Liver (tissue), 9 donors: ENCODE measurements around the gene CORO2B. TPM values are rescaled to one million over a fixed set of nuclear protein-coding genes. Genes with fewer than 3 reads are reported as not detected.
"Not testable (repeated sequence)": the region's sequence is repeated elsewhere in the genome, so short reads cannot be mapped to it uniquely, and the experiment has no call there.

Source experiments
- DNase-seq: peaks from one replicate; pipeline ENCODE4 v3.0.0-alpha.2; 2017; ENCODE audit warnings: low spot score
- H3K27ac ChIP-seq, 2 donors: one replicate each; pipeline ENCODE4 v1.7.0; 2013; ENCODE audit warnings: inconsistent platforms in 2 of 2, low read length in 2 of 2, control low read depth in 1 of 2, low read depth in 1 of 2, mild to moderate bottlenecking in 1 of 2
- H3K27me3 ChIP-seq, 4 donors: one replicate each; pipeline versions ENCODE4 v1.6.1 to v1.7.0; 2013; ENCODE audit warnings: low read length in 3 of 4, inconsistent platforms in 1 of 4, mild to moderate bottlenecking in 1 of 4, moderate library complexity in 1 of 4; ENCODE audit not compliant: control insufficient read depth in 4 of 4, insufficient read depth in 4 of 4
- H3K36me3 ChIP-seq, 4 donors: one replicate each; pipeline versions ENCODE4 v1.6.1 to v1.7.0; 2013; ENCODE audit warnings: low read length in 3 of 4, mild to moderate bottlenecking in 3 of 4, low read depth in 1 of 4, moderate library complexity in 1 of 4; ENCODE audit not compliant: control insufficient read depth in 4 of 4, insufficient read depth in 3 of 4
- H3K4me1 ChIP-seq, 4 donors: one replicate each; pipeline versions ENCODE4 v1.6.1 to v1.7.0; 2013; ENCODE audit warnings: low read length in 3 of 4, mild to moderate bottlenecking in 3 of 4, moderate library complexity in 1 of 4; ENCODE audit not compliant: control insufficient read depth in 4 of 4, insufficient read depth in 4 of 4
- H3K4me3 ChIP-seq, 3 donors: one replicate each; pipeline versions ENCODE4 v1.6.1 to v1.7.0; 2013; ENCODE audit warnings: low read length in 3 of 3, control low read depth in 1 of 3, low read depth in 1 of 3, mild to moderate bottlenecking in 1 of 3
- H3K9ac ChIP-seq, 2 donors: one replicate each; pipeline ENCODE4 v1.7.0; 2013; ENCODE audit warnings: low read length in 2 of 2, mild to moderate bottlenecking in 2 of 2, moderate library complexity in 2 of 2, control low read depth in 1 of 2, low read depth in 1 of 2
- H3K9me3 ChIP-seq, 4 donors: one replicate each; pipeline versions ENCODE4 v1.6.1 to v1.7.0; 2013; ENCODE audit warnings: low read length in 3 of 4; ENCODE audit not compliant: control insufficient read depth in 4 of 4
- CTCF ChIP-seq: fragments of 150-350 bp; IDR thresholded peaks from 2 replicates; pipeline ENCODE4 v1.5.1; 2017; ENCODE audit warnings: improper control_type of control experiment, low read depth, low read length; ENCODE audit not compliant: missing input control
- FOXA1 ChIP-seq: IDR thresholded peaks from 2 replicates; pipeline ENCODE4 v1.6.1; 2016; ENCODE audit warnings: antibody characterized with exemption
- FOXA2 ChIP-seq: IDR thresholded peaks from 2 replicates; pipeline ENCODE4 v1.6.1; 2016; ENCODE audit warnings: antibody characterized with exemption
- HNF4A ChIP-seq, 2 donors: conservative IDR thresholded peaks; 2 replicates each; pipeline ENCODE4 v1.6.1; 2016; ENCODE audit warnings: antibody characterized with exemption in 2 of 2, mild to moderate bottlenecking in 2 of 2
- NR2F2 ChIP-seq: IDR thresholded peaks from 2 replicates; pipeline ENCODE4 v1.6.1; 2016; ENCODE audit warnings: antibody characterized with exemption
- RAD21 ChIP-seq, 2 donors: IDR thresholded peaks; 2 replicates each; pipeline ENCODE4 v1.6.1; 2016; ENCODE audit warnings: antibody characterized with exemption in 2 of 2, mild to moderate bottlenecking in 2 of 2
- REST ChIP-seq: IDR thresholded peaks from 2 replicates; pipeline ENCODE4 v1.6.1; 2016; ENCODE audit warnings: antibody characterized with exemption, mild to moderate bottlenecking
- SP1 ChIP-seq: IDR thresholded peaks from 2 replicates; pipeline ENCODE4 v1.6.1; 2018; ENCODE audit warnings: antibody characterized with exemption, mild to moderate bottlenecking
- YY1 ChIP-seq: IDR thresholded peaks from 2 replicates; pipeline ENCODE4 v1.6.1; 2016; ENCODE audit warnings: antibody characterized with exemption, mild to moderate bottlenecking
- ZBTB33 ChIP-seq: IDR thresholded peaks from 2 replicates; pipeline ENCODE4 v1.6.1; 2016; ENCODE audit warnings: antibody characterized with exemption
- WGBS: extraction: QIAGEN DNeasy Blood & Tissue Kit; methylation state at CpG from one replicate; pipeline ENCODE4 v1.1.7; 2013; 5-methylcytosine and 5-hydroxymethylcytosine counted together
- polyA plus RNA-seq, 2 donors: library from polyadenylated mRNA; stranded (reverse) in 1 of 2; unstranded in 1 of 2; fragments of 200-250 nt in 1 of 2; fragments of >200 nt in 1 of 2; fragmentation: Nextera tagmentation in 1 of 2; extraction: Ambion mirVana in 1 of 2; gene quantifications; one replicate each; pipeline versions ENCODE4 v1.2.1 to v1.2.3, GENCODE V29; 2013 to 2015
- total RNA-seq, 2 donors: library from RNA; depleted of rRNA; stranded (reverse); fragments of >200 nt; gene quantifications; one replicate each; pipeline ENCODE4 v1.2.3, GENCODE V29; 2014
- donor health status: healthy.
- donor health status: healthy.
- donor health status: healthy.
- donor health status: healthy.
- donor health status: healthy.

CORO2B gene
- total and polyA plus RNA-seq, 4 donors, result 0.15 to 0.65 (median 0.52) TPM

DNA sequence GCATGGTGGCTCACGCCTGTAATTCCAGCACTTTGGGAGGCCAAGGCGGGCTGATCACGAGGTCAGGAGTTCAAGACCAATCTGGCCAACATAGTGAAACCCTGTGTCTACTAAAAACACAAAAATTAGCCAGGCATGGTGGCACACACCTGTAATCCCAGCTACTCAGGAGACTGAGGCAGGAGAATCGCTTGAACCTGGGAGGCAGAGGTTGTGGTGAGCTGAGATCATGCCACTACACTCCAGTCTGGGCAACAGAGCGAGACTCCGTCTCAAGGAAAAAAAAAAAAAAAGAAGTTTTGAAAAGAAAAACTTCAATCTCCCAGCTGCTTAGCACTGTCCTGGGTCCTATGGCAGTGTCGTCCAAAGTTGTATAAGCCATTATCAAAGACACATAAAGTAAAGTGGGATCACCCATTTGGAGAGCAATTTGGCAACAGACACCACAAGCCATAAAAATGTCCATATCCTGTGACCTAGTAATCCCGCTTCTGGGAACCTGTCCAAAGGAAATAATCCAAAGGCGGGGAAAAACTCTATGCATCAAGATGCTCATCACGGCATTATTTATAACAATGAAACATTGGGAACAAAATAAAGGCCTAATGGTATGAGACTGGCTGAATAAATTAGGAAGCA lies 26.2 kb downstream of the CORO2B start:
- H3K9me3 ChIP-seq, H3K27ac ChIP-seq, H3K4me1 ChIP-seq, H3K4me3 ChIP-seq, DNase-seq, H3K27me3 ChIP-seq, H3K9ac ChIP-seq, H3K36me3 ChIP-seq: not testable (repeated sequence)
- peak; percentile 45 for TF ChIP-seq NR2F2
- WGBS, result 81% methylated on average over 10 of the region's 10 CpGs

- 88% methylated on average over 3 of the region's 3 CpGs for WGBS
- no peak for DNase-seq
- H3K4me1 ChIP-seq, result no peaks in the 10 kb centered on the region
Measured at GRCh38 chr15:68606375-68606774, 27.6 kb downstream of the CORO2B start.

More at GRCh38 chr15:68606375-68606774, 27.6 kb downstream of the CORO2B start:
- H3K27me3 ChIP-seq, result no peaks in the 10 kb centered on the region
- no peak overlapping the region for H3K27ac ChIP-seq
- no peak for TF ChIP-seq NR2F2
- TF ChIP-seq HNF4A (conservative IDR thresholded peaks at IDR 0.05), result no peak
- no peak for TF ChIP-seq FOXA1
- no peak for TF ChIP-seq RAD21 (IDR thresholded peaks at IDR 0.05)
- TF ChIP-seq REST, result no peak
- no peak for TF ChIP-seq SP1
- TF ChIP-seq YY1, result no peak
- TF ChIP-seq FOXA2, result no peak
- TF ChIP-seq ZBTB33, result no peak
- no peak for TF ChIP-seq CTCF
- no peak overlapping the region for H3K9ac ChIP-seq
- no peak overlapping the region for H3K4me3 ChIP-seq
- H3K9me3 ChIP-seq, result peaks cover 0 to 3% (median 0%) of the 10 kb centered on the region in 4 donors
- no peaks in the 10 kb centered on the region for H3K36me3 ChIP-seq
